CD4-positive, CD25-positive, alpha-beta regulatory T cell (primary cell): ENCODE results near the gene UBE2Q2. TPM values are rescaled to one million over a fixed set of nuclear protein-coding genes. Genes with fewer than 3 reads are reported as not detected.

ENCODE experiments used
- ATAC-seq, 2 donors: fragments of 150-1000 bp; cut with Tn5 transposase; one replicate each; pipeline ENCODE4 v1.10.0; 2021; ENCODE audit warnings: low read depth in 2 of 2, moderate number of reproducible peaks in 2 of 2, moderate library complexity in 1 of 2
- DNase-seq, 3 donors: peaks; one replicate each; pipeline versions ENCODE4 v3.0.0 to v3.0.0-alpha.2; 2012 to 2022; ENCODE audit warnings: mixed read lengths in 1 of 3
- H3K27ac ChIP-seq: one replicate; pipeline ENCODE4 v1.7.0; 2013; ENCODE audit warnings: mild to moderate bottlenecking, low read length; ENCODE audit not compliant: insufficient read depth, poor library complexity, severe bottlenecking
- H3K27me3 ChIP-seq: one replicate; pipeline ENCODE4 v1.7.0; 2013; ENCODE audit warnings: low read length; ENCODE audit not compliant: control insufficient read depth, insufficient read depth
- H3K36me3 ChIP-seq: one replicate; pipeline ENCODE4 v1.7.0; 2013; ENCODE audit warnings: mild to moderate bottlenecking, low read length, moderate library complexity; ENCODE audit not compliant: control insufficient read depth, insufficient read depth
- H3K4me1 ChIP-seq: 2 replicates; pipeline ENCODE4 v1.7.0; 2013; ENCODE audit warnings: mild to moderate bottlenecking, low read length; ENCODE audit not compliant: insufficient read depth, control insufficient read depth, poor library complexity, severe bottlenecking
- H3K4me3 ChIP-seq: one replicate; pipeline ENCODE4 v1.7.0; 2013; ENCODE audit warnings: low read depth, mild to moderate bottlenecking, low read length, moderate library complexity
- H3K9me3 ChIP-seq, 2 experiments: 1 replicate in 1 of 2; 2 replicates in 1 of 2; pipeline ENCODE4 v1.7.0; 2013; ENCODE audit warnings: low read length in 2 of 2, mild to moderate bottlenecking in 1 of 2, moderate library complexity in 1 of 2; ENCODE audit not compliant: control insufficient read depth in 2 of 2
- H3K27ac Mint-ChIP-seq, 3 donors: one replicate each; pipeline ENCODE4 v1.8.0; 2020 to 2022; ENCODE audit warnings: mild to moderate bottlenecking in 3 of 3, mixed read lengths in 3 of 3, moderate library complexity in 2 of 3
- H3K27me3 Mint-ChIP-seq: one replicate; pipeline ENCODE4 v1.8.0; 2022; ENCODE audit warnings: mild to moderate bottlenecking, mixed read lengths
- H3K36me3 Mint-ChIP-seq: one replicate; pipeline ENCODE4 v1.8.0; 2020; ENCODE audit warnings: mixed read lengths
- H3K4me1 Mint-ChIP-seq, 4 donors: one replicate each; pipeline ENCODE4 v1.8.0; 2020 to 2022; ENCODE audit warnings: mixed read lengths in 4 of 4, mild to moderate bottlenecking in 1 of 4
- H3K4me3 Mint-ChIP-seq, 4 donors: one replicate each; pipeline ENCODE4 v1.8.0; 2020 to 2022; ENCODE audit warnings: mild to moderate bottlenecking in 4 of 4, mixed read lengths in 4 of 4, moderate library complexity in 3 of 4
- H3K9me3 Mint-ChIP-seq, 7 donors: one replicate each; pipeline ENCODE4 v1.8.0; 2020 to 2022; ENCODE audit warnings: mixed read lengths in 7 of 7, mild to moderate bottlenecking in 3 of 7, moderate library complexity in 2 of 7
- polyA plus RNA-seq, 4 donors: library from polyadenylated mRNA; unstranded; fragments of 300-500 nt; fragmentation: Illumina TruSeq; gene quantifications; one replicate each; pipeline ENCODE4 v1.2.3, GENCODE V29; 2021
- total RNA-seq: library from RNA; stranded (reverse); gene quantifications from one replicate; pipeline ENCODE4 v1.2.3, GENCODE V29; 2022

Gene UBE2Q2
- total and polyA plus RNA-seq, 5 donors from 2014 or later = 27.8 to 32.5 (median 29.5) TPM

GRCh38 chr15:75929799-75930565 is 86.7 kb downstream of the UBE2Q2 start:
- Mint-ChIP-seq H3K4me1 (peaks cover 0 to 21% (median 9%) of the 10 kb centered on the region in 4 donors), H3K27me3 (no peaks in the 10 kb centered on the region), H3K27ac (no peak overlapping the region), H3K9me3 (no peaks in the 10 kb centered on the region), H3K4me3 (no peak overlapping the region), H3K36me3 (peaks cover 60% of the 10 kb centered on the region)
- Histone ChIP-seq H3K36me3 (peaks cover 46% of the 10 kb centered on the region), H3K4me3 (no peak overlapping the region), H3K4me1 (no peaks in the 10 kb centered on the region), H3K9me3 (no peaks in the 10 kb centered on the region), H3K27me3 (no peaks in the 10 kb centered on the region), H3K27ac (no peak overlapping the region)
- DNase-seq (no peak), ATAC-seq (no peak)

DNA sequence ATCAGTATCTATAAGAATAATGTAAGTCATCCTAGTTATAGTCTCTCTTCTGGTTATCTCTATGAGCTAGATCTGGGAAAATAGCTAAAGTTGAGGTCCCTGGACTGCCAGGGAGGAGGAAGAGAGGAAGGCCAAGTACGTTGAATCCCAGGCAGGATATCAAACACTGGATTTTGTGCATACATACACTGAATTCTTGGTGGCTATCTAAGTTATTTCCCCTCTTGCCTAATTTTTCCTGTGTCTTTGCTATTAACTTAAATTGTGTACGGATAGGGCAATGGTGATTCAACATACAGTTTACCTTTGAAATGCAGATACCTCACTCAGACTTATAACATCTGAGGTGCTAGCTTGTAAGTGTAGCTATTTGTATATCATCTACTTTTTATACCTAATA is 87.6 kb downstream of the UBE2Q2 start:
- Mint-ChIP-seq H3K4me1 (peaks cover 0 to 18% (median 3%) of the 10 kb centered on the region in 4 donors), H3K36me3 (peaks cover 59% of the 10 kb centered on the region), H3K9me3 (peaks cover 0 to 2% (median 0%) of the 10 kb centered on the region in 7 donors), H3K27ac (no peak overlapping the region), H3K27me3 (no peaks in the 10 kb centered on the region), H3K4me3 (no peak overlapping the region)
- H3K27me3 ChIP-seq = no peaks in the 10 kb centered on the region
- peaks cover 42% of the 10 kb centered on the region for H3K36me3 ChIP-seq
- H3K9me3 ChIP-seq = no peaks in the 10 kb centered on the region
- no peak overlapping the region for H3K27ac ChIP-seq
- H3K4me1 ChIP-seq = no peaks in the 10 kb centered on the region
- no peak overlapping the region for H3K4me3 ChIP-seq
- DNase-seq = no peak
- no peak for ATAC-seq

DNA sequence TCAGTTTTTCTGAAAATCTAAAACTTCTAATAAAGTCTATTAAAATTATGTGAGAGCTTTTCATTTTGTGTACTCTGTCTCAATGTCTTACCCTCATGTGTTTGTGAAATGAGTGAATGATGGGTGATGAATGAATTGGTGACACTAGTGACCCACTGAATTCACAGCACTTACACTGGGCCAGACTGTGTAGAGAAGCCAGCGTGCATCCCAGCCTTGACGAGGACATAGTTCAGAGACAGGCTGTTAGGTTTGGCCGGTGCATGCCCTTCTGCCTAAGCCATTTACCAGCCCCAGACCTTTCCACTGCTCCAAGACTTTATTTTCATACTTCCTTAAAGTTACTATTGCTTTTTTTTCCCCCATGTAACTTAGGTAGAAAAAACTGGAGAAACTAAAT is 99.2 kb downstream of the UBE2Q2 start:
- H3K36me3 Mint-ChIP-seq = peaks cover 15% of the 10 kb centered on the region
- DNase-seq (no peak), ATAC-seq (no peak)
- H3K36me3 ChIP-seq = peaks cover 3% of the 10 kb centered on the region
- no peak overlapping the region for H3K27ac Mint-ChIP-seq
- H3K4me3 ChIP-seq = no peak overlapping the region
- peaks cover 6% of the 10 kb centered on the region for H3K27me3 ChIP-seq
- no peaks in the 10 kb centered on the region for H3K4me1 ChIP-seq
- no peaks in the 10 kb centered on the region for H3K4me1 Mint-ChIP-seq
- no peak overlapping the region for H3K27ac ChIP-seq
- peaks cover 14% of the 10 kb centered on the region for H3K27me3 Mint-ChIP-seq
- H3K9me3 Mint-ChIP-seq = peaks cover 0 to 15% (median 0%) of the 10 kb centered on the region in 7 donors
- H3K4me3 Mint-ChIP-seq = no peak overlapping the region
- H3K9me3 ChIP-seq = no peaks in the 10 kb centered on the region

DNA sequence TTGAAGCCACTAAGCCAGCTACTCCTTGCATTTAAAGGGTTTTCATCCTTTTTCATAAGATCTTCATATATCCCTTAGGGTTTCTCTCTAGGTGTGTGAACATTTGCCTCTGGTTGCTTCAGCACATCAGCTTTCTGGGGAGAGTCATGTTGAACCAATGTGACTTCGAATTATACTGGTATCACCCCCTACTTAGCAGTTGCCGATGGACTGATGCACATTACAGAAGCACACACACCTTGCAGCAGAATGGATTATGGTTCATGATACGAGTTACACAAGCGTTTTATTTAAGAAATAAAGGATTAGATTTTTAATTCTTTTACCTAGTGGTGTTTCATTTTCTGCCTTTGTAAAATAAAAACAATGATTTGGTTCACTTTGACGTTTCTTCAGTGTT is 100.0 kb downstream of the UBE2Q2 start:
- H3K36me3 Mint-ChIP-seq = peaks cover 9% of the 10 kb centered on the region
- H3K27me3 Mint-ChIP-seq = peaks cover 20% of the 10 kb centered on the region
- Histone ChIP-seq H3K4me1 (no peaks in the 10 kb centered on the region), H3K4me3 (no peak overlapping the region), H3K9me3 (no peaks in the 10 kb centered on the region), H3K27me3 (peaks cover 9% of the 10 kb centered on the region), H3K36me3 (no peaks in the 10 kb centered on the region), H3K27ac (no peak overlapping the region)
- no peaks in the 10 kb centered on the region for H3K4me1 Mint-ChIP-seq
- H3K4me3 Mint-ChIP-seq = no peak overlapping the region
- H3K27ac Mint-ChIP-seq = peak overlapping the region in 1 of 3 donors; percentile 2
- peaks cover 0 to 15% (median 0%) of the 10 kb centered on the region in 7 donors for H3K9me3 Mint-ChIP-seq
- DNase-seq (no peak), ATAC-seq (no peak)

GRCh38 chr15:75943713-75944215 is 100.5 kb downstream of the UBE2Q2 start:
- no peaks in the 10 kb centered on the region for H3K36me3 ChIP-seq
- H3K4me3 ChIP-seq = no peak overlapping the region
- ATAC-seq (no peak), DNase-seq (no peak)
- H3K9me3 ChIP-seq = no peaks in the 10 kb centered on the region
- H3K27me3 ChIP-seq = peaks cover 9% of the 10 kb centered on the region
- Mint-ChIP-seq H3K27me3 (peaks cover 24% of the 10 kb centered on the region), H3K9me3 (peaks cover 0 to 12% (median 0%) of the 10 kb centered on the region in 7 donors), H3K36me3 (peaks cover 4% of the 10 kb centered on the region), H3K4me1 (no peaks in the 10 kb centered on the region), H3K4me3 (no peak overlapping the region), H3K27ac (peak overlapping the region in 1 of 3 donors; percentile 2)
- no peak overlapping the region for H3K27ac ChIP-seq
- no peaks in the 10 kb centered on the region for H3K4me1 ChIP-seq

DNA sequence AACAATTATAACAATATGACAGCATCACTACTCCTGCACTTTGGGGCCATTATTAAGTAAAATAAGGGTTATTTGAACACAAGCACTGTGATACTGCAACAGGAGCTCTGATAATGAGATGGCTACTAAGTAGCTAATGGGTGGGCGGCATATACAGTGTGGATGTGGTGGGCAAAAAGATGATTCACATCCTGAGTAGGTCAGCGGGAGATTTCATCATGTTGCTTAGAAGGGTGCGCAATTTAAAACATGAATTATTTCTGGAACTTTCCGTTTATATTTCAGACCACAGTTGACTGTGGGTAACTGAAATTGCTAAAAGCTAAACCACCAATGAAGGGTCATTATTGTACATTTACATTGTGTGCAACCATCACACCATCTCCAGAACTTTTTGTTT is 102.7 kb downstream of the UBE2Q2 start:
- Mint-ChIP-seq H3K4me3 (no peak overlapping the region), H3K36me3 (no peaks in the 10 kb centered on the region), H3K27ac (no peak overlapping the region), H3K4me1 (no peaks in the 10 kb centered on the region), H3K9me3 (peaks cover 0 to 5% (median 0%) of the 10 kb centered on the region in 7 donors), H3K27me3 (peaks cover 44% of the 10 kb centered on the region)
- Histone ChIP-seq H3K4me1 (no peaks in the 10 kb centered on the region), H3K36me3 (no peaks in the 10 kb centered on the region), H3K27ac (no peak overlapping the region), H3K4me3 (no peak overlapping the region), H3K9me3 (no peaks in the 10 kb centered on the region), H3K27me3 (peaks cover 9% of the 10 kb centered on the region)
- ATAC-seq (no peak), DNase-seq (no peak)

DNA sequence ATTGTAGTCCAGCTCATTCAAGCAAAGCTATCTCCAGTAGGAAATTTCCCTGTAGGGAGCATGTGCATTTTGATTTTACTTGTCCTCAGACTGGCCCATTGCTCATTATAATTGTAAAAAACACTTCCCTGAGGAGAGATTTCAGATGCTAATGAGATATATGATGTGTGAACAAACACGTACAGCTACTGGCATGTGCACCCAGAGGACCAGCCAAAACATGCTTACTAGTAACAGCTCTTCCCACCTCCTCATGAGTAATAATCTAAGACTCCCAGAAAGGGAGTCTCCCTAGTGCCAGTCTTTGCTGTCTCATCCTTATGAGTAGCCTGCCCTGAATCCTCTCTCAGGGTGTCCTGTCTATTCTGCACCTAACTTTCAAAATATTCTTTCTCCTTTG is 103.8 kb downstream of the UBE2Q2 start:
- Mint-ChIP-seq H3K27ac (no peak overlapping the region), H3K4me3 (no peak overlapping the region), H3K4me1 (no peaks in the 10 kb centered on the region), H3K27me3 (peaks cover 48% of the 10 kb centered on the region), H3K36me3 (no peaks in the 10 kb centered on the region), H3K9me3 (peaks cover 0 to 5% (median 0%) of the 10 kb centered on the region in 7 donors)
- Histone ChIP-seq H3K9me3 (no peaks in the 10 kb centered on the region), H3K27ac (no peak overlapping the region), H3K4me1 (no peaks in the 10 kb centered on the region), H3K4me3 (no peak overlapping the region), H3K27me3 (peaks cover 11% of the 10 kb centered on the region), H3K36me3 (no peaks in the 10 kb centered on the region)
- DNase-seq (no peak), ATAC-seq (no peak)
